Adipocyte (in vitro differentiated cells): ENCODE measurements around the gene GLIS1.
A peak's percentile ranks its signal among the peaks of the same experiment; 100 is the strongest.

Experiments
- DNase-seq: peaks from one replicate; pipeline ENCODE4 v3.0.0-alpha.2; 2015; ENCODE audit warnings: low read depth
- H3K27me3 ChIP-seq: replicated peaks from 2 replicates; pipeline ENCODE4 v1.7.0; 2013; ENCODE audit warnings: mild to moderate bottlenecking, low read length, moderate library complexity; ENCODE audit not compliant: control insufficient read depth, insufficient read depth
- H3K36me3 ChIP-seq: 2 replicates; pipeline ENCODE4 v1.7.0; 2013; ENCODE audit warnings: low read length, mild to moderate bottlenecking, moderate library complexity; ENCODE audit not compliant: control insufficient read depth, insufficient read depth, severe bottlenecking
- H3K4me1 ChIP-seq: 2 replicates; pipeline ENCODE4 v1.7.0; 2013; ENCODE audit warnings: mild to moderate bottlenecking, low read length, moderate library complexity; ENCODE audit not compliant: control insufficient read depth, insufficient read depth
- H3K4me3 ChIP-seq: 2 replicates; pipeline ENCODE4 v1.7.0; 2013; ENCODE audit warnings: mild to moderate bottlenecking, low read length, moderate library complexity
- H3K9ac ChIP-seq: 2 replicates; pipeline ENCODE4 v1.7.0; 2013; ENCODE audit warnings: mild to moderate bottlenecking, low read length, moderate library complexity
- H3K9me3 ChIP-seq: 2 replicates; pipeline ENCODE4 v1.7.0; 2013; ENCODE audit warnings: mild to moderate bottlenecking, low read length, moderate library complexity; ENCODE audit not compliant: control insufficient read depth

Gene GLIS1

DNA sequence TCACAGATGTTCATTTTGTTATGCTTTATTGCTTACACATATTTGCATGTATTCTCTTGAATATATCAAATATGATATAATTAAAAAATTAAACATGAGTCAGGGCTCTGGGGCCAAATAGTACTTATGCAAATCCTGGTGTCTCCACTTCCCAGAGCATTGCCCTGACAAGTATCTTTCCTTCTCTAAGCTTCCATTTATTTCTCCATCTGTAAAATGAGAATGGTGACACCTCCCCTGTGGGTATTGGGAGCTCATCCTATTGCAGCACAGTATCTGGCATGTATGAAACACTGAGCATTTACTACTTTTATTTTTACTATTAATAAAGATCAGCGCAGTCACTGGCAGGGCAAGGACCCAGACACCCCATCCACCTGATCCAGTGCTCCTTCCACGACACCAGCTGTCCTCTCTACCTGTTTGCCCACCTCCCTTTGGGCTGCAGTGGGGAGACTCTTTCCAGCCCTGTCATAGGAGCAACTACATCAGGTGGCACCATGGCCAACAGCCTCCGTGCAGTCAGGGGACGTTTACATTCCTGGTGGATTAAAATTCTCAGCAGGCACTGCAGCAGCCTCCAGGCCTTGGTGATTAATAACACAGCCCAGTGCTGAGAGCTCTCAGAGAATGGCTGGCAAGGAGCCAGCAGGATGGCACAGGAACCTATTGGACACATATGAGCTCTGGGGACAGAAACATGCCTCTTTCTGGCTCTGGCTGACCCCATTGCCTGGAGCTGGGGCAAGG lies 166.7 kb downstream of the GLIS1 start:
- Histone ChIP-seq H3K9me3 (no peaks in the 10 kb centered on the region), H3K4me3 (no peak overlapping the region), H3K4me1 (peaks cover 4% of the 10 kb centered on the region), H3K27me3 (peaks cover 17% of the 10 kb centered on the region), H3K36me3 (no peaks in the 10 kb centered on the region), H3K9ac (no peak overlapping the region)
- DNase-seq = peak; percentile 93

DNA sequence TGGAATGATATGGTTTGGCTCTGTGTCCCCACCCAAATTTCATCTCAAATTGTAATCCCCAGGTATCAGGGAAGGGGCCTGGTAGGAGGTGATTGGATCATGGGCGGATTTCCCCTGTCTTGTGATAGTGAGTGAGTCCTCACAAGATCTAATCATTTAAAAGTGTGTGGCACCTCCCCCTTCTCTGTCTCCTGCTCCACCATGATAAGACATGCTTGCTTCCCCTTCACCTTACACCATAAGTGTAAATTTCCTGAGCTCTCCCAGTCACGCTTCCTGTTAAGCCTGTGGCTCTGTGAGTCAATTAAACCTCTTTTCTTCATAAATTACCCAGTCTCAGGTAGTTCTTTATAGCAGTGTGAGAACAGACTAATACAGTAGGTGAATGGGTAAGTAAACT lies 170.4 kb downstream of the GLIS1 start:
- no peak overlapping the region for H3K9ac ChIP-seq
- no peak overlapping the region for H3K4me3 ChIP-seq
- no peak for DNase-seq
- no peaks in the 10 kb centered on the region for H3K9me3 ChIP-seq
- H3K27me3 ChIP-seq = peaks cover 6% of the 10 kb centered on the region
- H3K4me1 ChIP-seq = peaks cover 4% of the 10 kb centered on the region
- H3K36me3 ChIP-seq = no peaks in the 10 kb centered on the region

DNA sequence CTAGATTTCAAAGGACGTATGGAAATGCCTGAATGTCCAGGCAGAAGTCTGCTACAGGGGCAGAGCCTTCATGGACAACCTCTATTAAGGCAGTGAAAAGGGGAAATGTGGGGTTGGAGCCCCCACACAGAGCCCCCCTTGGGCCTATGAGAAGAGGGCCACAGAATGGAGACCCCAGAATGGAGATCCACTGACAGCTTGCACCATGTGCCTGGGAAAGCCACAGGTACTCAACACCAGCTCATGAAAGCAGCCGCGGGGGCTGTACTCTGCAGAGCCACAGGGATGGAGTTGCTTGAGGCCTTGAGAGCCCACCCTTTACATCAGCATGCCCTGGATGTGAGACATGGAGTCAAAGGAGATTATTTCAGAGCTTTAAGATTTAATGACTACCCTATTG lies 171.1 kb downstream of the GLIS1 start:
- H3K4me3 ChIP-seq = no peak overlapping the region
- no peaks in the 10 kb centered on the region for H3K9me3 ChIP-seq
- DNase-seq = no peak
- H3K4me1 ChIP-seq = peaks cover 4% of the 10 kb centered on the region
- H3K9ac ChIP-seq = no peak overlapping the region
- no peaks in the 10 kb centered on the region for H3K36me3 ChIP-seq
- H3K27me3 ChIP-seq = peaks cover 6% of the 10 kb centered on the region

DNA sequence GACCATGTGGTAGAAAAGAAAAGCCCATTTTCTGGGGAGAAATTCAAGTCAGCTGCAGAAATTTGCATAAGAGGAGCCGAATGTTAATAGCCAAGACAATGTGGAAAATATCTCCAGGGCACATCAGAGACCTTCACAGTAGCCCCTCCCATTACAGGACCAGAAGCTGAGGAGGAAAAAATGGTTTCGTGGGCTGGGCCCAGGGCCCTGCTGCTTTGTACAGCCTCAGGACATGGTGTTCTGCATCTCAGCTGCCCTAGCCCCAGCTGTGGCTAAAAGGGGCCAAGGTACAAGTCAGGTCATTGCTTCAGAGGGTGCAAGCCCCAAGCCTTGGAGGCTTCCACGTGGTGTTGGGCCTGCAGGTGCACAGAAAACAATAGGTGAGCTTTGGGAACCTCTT lies 171.5 kb downstream of the GLIS1 start:
- Histone ChIP-seq H3K4me3 (no peak overlapping the region), H3K9me3 (no peaks in the 10 kb centered on the region), H3K27me3 (peaks cover 6% of the 10 kb centered on the region), H3K36me3 (no peaks in the 10 kb centered on the region), H3K9ac (no peak overlapping the region), H3K4me1 (peaks cover under 1% of the 10 kb centered on the region)
- no peak for DNase-seq

DNA sequence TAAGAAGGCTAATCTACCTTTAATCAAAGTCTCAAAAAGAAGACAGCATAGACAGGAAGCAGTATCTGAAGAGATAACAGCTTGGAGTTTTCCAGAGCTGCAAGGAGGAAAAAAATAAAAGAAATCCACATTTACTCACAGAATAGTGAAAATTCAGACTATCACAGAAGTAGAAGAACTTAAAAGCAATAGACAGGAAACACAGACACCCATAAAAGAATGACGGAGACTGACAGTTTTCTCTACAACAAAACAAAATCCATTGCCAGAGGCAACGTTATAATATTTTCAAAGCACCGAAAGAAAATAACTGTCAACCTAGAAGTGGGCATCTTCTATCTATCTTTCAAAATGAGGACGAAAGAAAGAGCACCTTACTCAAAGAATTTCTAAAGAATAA lies 175.4 kb downstream of the GLIS1 start:
- Histone ChIP-seq H3K27me3 (peaks cover 2% of the 10 kb centered on the region), H3K4me1 (no peaks in the 10 kb centered on the region), H3K9me3 (no peaks in the 10 kb centered on the region), H3K4me3 (no peak overlapping the region), H3K36me3 (no peaks in the 10 kb centered on the region), H3K9ac (no peak overlapping the region)
- DNase-seq = no peak

DNA sequence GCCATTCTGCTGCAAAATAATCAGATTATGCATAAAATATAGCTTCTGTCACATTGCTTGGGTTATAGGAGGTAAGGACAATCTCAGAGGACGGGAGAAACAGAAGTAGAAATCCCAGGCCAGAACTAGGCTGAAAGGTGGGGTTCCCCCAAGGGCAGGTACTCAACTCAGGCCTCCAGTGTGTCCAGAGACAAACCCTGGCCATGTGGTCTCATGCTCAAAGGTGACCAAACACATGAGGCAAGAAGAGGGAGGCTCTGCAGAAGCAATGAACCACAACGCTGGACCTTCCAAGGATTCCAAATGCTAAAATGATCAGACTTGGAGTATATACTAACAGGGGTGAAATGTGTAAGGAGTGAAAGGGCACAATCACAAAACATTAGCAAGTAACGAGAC lies 176.0 kb downstream of the GLIS1 start:
- H3K9me3 ChIP-seq = no peaks in the 10 kb centered on the region
- DNase-seq = no peak
- H3K27me3 ChIP-seq = no peaks in the 10 kb centered on the region
- no peak overlapping the region for H3K4me3 ChIP-seq
- no peak overlapping the region for H3K9ac ChIP-seq
- no peaks in the 10 kb centered on the region for H3K36me3 ChIP-seq
- no peaks in the 10 kb centered on the region for H3K4me1 ChIP-seq

DNA sequence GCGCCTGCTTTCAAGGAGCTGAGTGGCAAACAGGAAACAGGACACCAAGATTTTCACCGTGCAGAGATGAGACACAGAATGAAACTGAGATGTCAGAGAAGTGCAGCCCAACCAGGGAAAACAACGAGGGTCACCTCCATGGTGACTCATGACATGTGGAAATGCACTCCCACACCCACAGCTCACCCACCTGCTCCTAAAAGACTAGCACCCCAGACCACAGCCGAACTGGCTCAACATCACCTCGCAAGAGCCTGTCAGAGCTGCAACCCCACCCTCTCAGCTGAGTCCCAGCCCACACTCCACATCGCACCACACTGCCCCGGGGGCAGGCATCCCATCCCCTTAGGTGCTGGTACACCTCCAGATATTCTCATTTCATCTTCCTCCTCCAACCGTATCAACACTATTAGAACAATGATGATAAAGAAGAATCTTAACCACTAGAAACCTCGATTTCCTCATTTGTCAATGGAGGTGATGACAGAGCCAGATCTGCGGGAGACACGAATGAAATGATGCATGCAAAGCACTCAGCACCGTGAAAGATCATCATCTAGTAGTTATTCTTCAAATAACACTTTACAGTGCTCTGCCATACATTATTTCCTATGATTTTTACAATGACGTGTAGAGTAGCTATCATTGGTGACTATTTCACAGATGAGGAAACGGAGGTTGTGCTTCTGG lies 176.5 kb downstream of the GLIS1 start:
- Histone ChIP-seq H3K4me1 (no peaks in the 10 kb centered on the region), H3K36me3 (no peaks in the 10 kb centered on the region), H3K9ac (no peak overlapping the region), H3K9me3 (no peaks in the 10 kb centered on the region), H3K27me3 (no peaks in the 10 kb centered on the region), H3K4me3 (no peak overlapping the region)
- no peak for DNase-seq

DNA sequence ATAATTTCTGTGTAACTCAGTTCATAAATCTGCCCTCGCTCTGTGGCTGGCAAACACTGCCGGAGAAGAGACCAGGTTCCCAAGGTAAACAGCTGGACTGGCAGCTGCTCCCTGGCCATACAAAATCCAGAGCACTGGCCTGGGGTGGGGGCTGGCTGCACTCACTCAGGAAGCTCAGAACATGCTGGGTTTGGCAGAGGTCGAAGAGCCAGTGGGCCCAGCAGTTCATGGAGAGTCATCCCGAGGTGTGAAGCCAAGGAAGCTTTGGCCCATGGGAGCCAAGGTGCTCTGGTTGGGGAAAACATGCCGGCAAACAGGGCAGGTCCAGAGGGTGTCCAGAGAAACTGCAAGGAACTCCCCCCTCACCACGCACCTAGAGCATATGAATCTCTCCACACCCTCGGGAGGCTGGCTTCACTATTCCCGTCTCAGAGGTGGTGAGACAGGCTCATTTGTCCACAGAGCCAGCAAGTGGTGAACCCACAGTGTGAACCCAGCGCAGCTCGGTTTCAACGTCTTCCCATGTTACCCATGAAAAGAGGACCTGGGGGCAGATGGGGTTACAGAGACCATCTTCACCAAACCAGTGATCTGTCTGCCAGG lies 177.4 kb downstream of the GLIS1 start:
- H3K36me3 ChIP-seq = no peaks in the 10 kb centered on the region
- H3K4me1 ChIP-seq = no peaks in the 10 kb centered on the region
- no peak overlapping the region for H3K4me3 ChIP-seq
- H3K27me3 ChIP-seq = no peaks in the 10 kb centered on the region
- DNase-seq = no peak
- no peaks in the 10 kb centered on the region for H3K9me3 ChIP-seq
- H3K9ac ChIP-seq = no peak overlapping the region

DNA sequence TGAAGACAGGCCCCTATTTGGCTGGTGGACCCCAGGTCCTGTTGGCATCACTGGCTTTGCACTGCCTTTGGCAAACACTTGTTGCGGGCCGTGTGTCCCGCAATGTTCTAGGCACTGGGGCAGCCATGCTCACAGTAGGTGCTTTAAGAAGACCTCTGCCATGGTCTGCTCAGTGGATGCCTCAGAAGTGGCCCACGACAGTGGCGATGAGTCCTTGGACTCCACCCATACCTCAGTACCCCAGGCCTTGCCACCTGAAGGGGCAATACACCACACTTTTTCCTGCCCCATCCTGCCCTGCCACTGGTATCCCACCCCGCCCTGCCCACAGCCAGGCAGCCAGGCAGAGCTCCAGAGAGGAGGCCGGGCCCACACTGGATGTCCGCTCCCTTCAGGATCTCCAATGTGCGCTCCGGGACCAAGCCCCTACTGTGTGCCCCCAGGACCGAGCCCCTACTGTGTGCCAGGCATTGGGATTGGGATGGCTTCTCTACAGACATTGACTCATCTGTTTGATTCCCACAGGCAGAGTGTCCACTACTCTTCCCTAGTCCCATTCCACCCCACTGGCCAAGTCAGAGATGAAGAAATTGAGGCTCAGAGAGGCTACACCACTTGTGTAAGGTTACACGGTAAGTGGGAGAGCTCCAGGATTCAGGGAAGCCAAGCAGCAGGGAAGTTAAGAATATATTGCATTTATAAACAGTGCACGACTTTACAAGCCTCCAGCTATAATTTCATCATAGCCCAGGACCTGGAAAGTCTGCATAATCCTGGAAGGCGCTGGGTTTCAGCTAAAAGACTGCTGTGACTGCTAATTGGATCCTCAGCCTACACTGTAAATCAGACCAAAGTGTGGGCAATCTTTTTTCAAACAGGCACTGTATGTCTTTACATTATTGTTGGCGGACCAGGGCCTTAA lies 178.1 kb downstream of the GLIS1 start:
- H3K9ac ChIP-seq = no peak overlapping the region
- H3K4me1 ChIP-seq = no peaks in the 10 kb centered on the region
- DNase-seq = peak; percentile 57
- H3K4me3 ChIP-seq = no peak overlapping the region
- H3K27me3 ChIP-seq = no peaks in the 10 kb centered on the region
- H3K9me3 ChIP-seq = no peaks in the 10 kb centered on the region
- no peaks in the 10 kb centered on the region for H3K36me3 ChIP-seq

DNA sequence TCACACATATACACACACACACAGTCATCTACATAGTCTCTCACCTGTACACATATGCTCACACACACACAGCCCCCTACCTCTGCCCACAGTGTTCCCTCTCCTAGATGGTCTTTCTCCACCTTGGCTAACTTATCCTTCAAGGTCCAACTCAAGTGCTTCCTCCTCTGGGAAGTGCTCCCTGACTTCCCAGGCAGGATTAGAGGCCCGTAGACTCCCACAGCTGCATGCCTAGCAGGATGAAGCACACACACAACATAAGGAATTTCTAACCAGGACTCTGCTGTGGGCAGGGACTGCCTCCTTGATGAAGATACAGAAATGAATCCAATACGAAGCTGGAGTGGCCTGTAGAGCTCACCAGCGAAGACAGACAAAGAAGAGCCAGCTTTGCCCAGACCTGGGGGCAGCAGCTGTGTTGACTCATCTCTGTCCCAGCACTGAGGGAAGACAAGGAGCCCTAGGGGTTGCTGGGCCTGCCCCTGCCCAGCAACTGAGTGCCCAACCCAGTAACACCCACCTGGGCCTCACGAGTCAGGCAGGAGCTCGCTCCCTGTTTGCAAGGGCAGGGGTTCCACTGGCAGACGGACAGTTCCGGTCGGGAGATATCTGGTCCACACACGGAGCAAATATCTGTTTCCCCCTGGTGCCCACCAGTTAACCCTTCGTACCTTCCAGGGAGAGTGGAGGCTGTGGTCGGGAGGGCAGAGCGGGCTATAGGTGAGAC lies 178.9 kb downstream of the GLIS1 start:
- no peaks in the 10 kb centered on the region for H3K4me1 ChIP-seq
- no peak overlapping the region for H3K9ac ChIP-seq
- no peaks in the 10 kb centered on the region for H3K27me3 ChIP-seq
- H3K4me3 ChIP-seq = no peak overlapping the region
- H3K36me3 ChIP-seq = no peaks in the 10 kb centered on the region
- H3K9me3 ChIP-seq = no peaks in the 10 kb centered on the region
- DNase-seq = no peak
